HepG2 (cell line): Measurements from ENCODE around the gene PITPNM2. TPM values are rescaled to one million over a fixed set of nuclear protein-coding genes. Genes with fewer than 3 reads are reported as not detected.
A peak's percentile ranks its signal among the peaks of the same experiment; 100 is the strongest.

ENCODE experiments used
- CEBPG ChIP-seq: IDR thresholded peaks from 2 replicates; pipeline ENCODE4 v1.6.1; 2016
- CHCHD3 ChIP-seq: sonication (generic); formaldehyde crosslinking; IDR thresholded peaks from 2 replicates; pipeline ENCODE4 v1.8.0; 2022; ENCODE audit warnings: mild to moderate bottlenecking, missing genetic modification reagents, moderate library complexity
- HDAC6 ChIP-seq: fragments of 200-600 bp; sonication (generic); IDR thresholded peaks from 2 replicates; pipeline ENCODE4 v1.7.0; 2017; ENCODE audit warnings: mild to moderate bottlenecking, antibody characterized with exemption, low read length, low read depth
- NCOR1 ChIP-seq: fragments of 200-600 bp; sonication (generic); IDR thresholded peaks from 2 replicates; pipeline ENCODE4 v1.7.0; 2017; ENCODE audit warnings: antibody characterized with exemption, low read length, borderline replicate concordance
- NFE2 ChIP-seq: sonication (generic); formaldehyde crosslinking; IDR thresholded peaks from 2 replicates; pipeline ENCODE4 v1.4.0; 2020; ENCODE audit warnings: missing genetic modification reagents
- NR3C1 ChIP-seq: sonication (generic); formaldehyde crosslinking; IDR thresholded peaks from 2 replicates; pipeline ENCODE4 v1.4.0; 2020; ENCODE audit warnings: missing genetic modification reagents
- PHF20 ChIP-seq: sonication (generic); formaldehyde crosslinking; IDR thresholded peaks from 2 replicates; pipeline ENCODE4 v1.5.0; 2020; ENCODE audit warnings: mild to moderate bottlenecking, missing genetic modification reagents
- PHF21A ChIP-seq: sonication (generic); formaldehyde crosslinking; IDR thresholded peaks from 2 replicates; pipeline ENCODE4 v1.5.0; 2020; ENCODE audit warnings: mild to moderate bottlenecking, missing genetic modification reagents
- PLRG1 ChIP-seq: fragments of 450-650 bp; conservative IDR thresholded peaks from 2 replicates; pipeline ENCODE4 v1.6.1; 2016
- POLR2AphosphoS5 ChIP-seq: IDR thresholded peaks from 2 replicates; pipeline ENCODE4 v1.6.1; 2012; ENCODE audit warnings: low read depth, low read length
- PPARG ChIP-seq: conservative IDR thresholded peaks from 2 replicates; pipeline ENCODE4 v1.6.1; 2016; ENCODE audit warnings: missing biosample characterization, missing genetic modification reagents
- PTBP1 ChIP-seq: fragments of 200-400 bp; formaldehyde crosslinking; IDR thresholded peaks from 2 replicates; pipeline ENCODE4 v1.6.1; 2018; ENCODE audit warnings: low read length, low read depth; ENCODE audit not compliant: poor library complexity, severe bottlenecking
- SSRP1 ChIP-seq: IDR thresholded peaks from 2 replicates; pipeline ENCODE4 v1.6.1; 2016; ENCODE audit warnings: control low read depth
- TBX3 ChIP-seq: fragments of 450-650 bp; IDR thresholded peaks from 2 replicates; pipeline ENCODE4 v1.6.1; 2017; ENCODE audit warnings: antibody characterized with exemption, mild to moderate bottlenecking, inconsistent platforms, borderline replicate concordance
- TCF7 ChIP-seq: sonication (generic); IDR thresholded peaks from 2 replicates; pipeline ENCODE4 v1.6.1; 2016; ENCODE audit warnings: antibody characterized with exemption, low read depth
- ZNF121 ChIP-seq: sonication (generic); formaldehyde crosslinking; IDR thresholded peaks from 2 replicates; pipeline ENCODE4 v1.5.0; 2020; ENCODE audit warnings: mild to moderate bottlenecking, missing genetic modification reagents
- ZNF160 ChIP-seq: sonication (generic); formaldehyde crosslinking; IDR thresholded peaks from 2 replicates; pipeline ENCODE4 v1.8.0; 2022; ENCODE audit warnings: mild to moderate bottlenecking, inconsistent platforms, missing genetic modification reagents
- ZNF547 ChIP-seq: sonication (generic); formaldehyde crosslinking; IDR thresholded peaks from 2 replicates; pipeline ENCODE4 v1.5.1; 2020; ENCODE audit warnings: mild to moderate bottlenecking, missing genetic modification reagents
- polyA plus RNA-seq, 8 experiments: library from polyadenylated mRNA; depleted of rRNA in 3 of 8; stranded (reverse) in 7 of 8; unstranded in 1 of 8; fragments of >200 nt; fragmentation: Illumina TruSeq in 4 of 8; extraction: Trizol in 4 of 8; gene quantifications; 2 replicates each; pipeline versions ENCODE4 v1.2.1 to v1.2.3, GENCODE V29; 2011 to 2016; ENCODE audit warnings: low read depth in 4 of 8, missing spikeins in 1 of 8, mixed read lengths in 1 of 8; ENCODE audit not compliant: insufficient read depth in 1 of 8
- total RNA-seq, 5 experiments: library from RNA; depleted of rRNA; stranded (reverse); fragments of >200 nt; fragmentation: Illumina TruSeq; extraction: Trizol; gene quantifications; 2 replicates each; pipeline ENCODE4 v1.2.3, GENCODE V29; 2016; ENCODE audit warnings: low read depth in 1 of 5
- TF ChIP-seq, protein P1 (sequence below): sonication (generic); formaldehyde crosslinking; IDR thresholded peaks from 2 replicates; pipeline ENCODE4 v1.8.1; 2022; ENCODE audit warnings: low read depth, mild to moderate bottlenecking, missing genetic modification reagents
- TF ChIP-seq, protein P2 (sequence below): sonication (generic); formaldehyde crosslinking; IDR thresholded peaks from 2 replicates; pipeline ENCODE4 v1.4.0; 2020; ENCODE audit warnings: mild to moderate bottlenecking, missing genetic modification reagents
- TF ChIP-seq, protein P3 (sequence below): sonication (generic); formaldehyde crosslinking; IDR thresholded peaks from 2 replicates; pipeline ENCODE4 v1.4.0; 2020; ENCODE audit warnings: missing genetic modification reagents
- TF ChIP-seq, protein P4 (sequence below): IDR thresholded peaks from 2 replicates; pipeline ENCODE4 v1.6.1; 2016; ENCODE audit warnings: control low read depth
- TF ChIP-seq, protein P5 (sequence below): sonication (generic); formaldehyde crosslinking; IDR thresholded peaks from 2 replicates; pipeline ENCODE4 v1.4.0; 2020; ENCODE audit warnings: missing genetic modification reagents
- TF ChIP-seq, protein P6 (sequence below): sonication (generic); formaldehyde crosslinking; IDR thresholded peaks from 2 replicates; pipeline ENCODE4 v1.4.0; 2020; ENCODE audit warnings: missing genetic modification reagents

Gene PITPNM2
- total and polyA plus RNA-seq, 2 of the 13 experiments (the other 11 are each of a cell fraction or from before 2014, with no cell fraction given), result 4.2 to 5.3 TPM

DNA sequence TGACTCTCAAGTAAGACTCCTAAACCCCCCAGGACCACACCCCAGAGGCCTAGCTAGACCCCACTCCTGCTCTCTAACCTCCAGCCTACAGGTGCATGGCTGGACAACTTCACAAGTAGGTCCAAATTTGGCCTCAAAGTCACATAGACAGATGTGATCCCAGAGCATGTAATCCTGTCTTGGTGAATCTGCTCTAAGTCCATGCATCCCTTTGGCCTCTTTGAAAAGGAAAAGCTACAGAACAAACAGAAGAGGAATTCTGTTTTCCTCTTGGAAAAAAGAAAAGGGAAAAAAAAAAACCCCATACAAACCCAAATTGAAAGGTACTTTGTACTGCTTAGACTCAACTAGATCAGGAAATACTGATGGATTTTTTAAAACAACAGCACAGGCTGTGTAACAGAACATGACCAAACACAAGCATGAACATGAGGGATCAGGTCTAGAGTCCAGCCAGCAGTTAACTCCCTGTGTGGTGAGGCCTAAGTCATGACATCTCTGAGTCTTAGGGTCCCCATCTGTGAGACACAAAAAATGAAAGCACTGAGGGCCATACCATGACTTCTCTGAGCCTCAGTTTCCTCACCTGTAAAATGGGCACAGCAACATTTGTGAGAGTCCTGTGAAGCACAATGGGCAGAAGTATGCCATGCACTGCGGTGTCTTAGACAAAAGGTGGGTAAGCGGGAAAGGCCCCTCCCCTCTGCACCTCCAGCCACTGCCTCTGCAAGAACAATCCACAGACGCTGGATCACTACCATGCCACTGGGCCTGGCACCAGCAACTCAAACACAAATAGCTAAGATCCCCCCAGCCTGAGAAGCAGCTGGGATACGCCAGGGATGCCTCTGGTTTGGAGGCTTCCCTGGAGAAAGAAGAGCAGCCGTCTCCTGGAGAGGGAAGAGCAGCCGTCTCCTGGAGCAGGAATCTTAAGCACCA, 9.9 kb downstream of the PITPNM2 start (continued):
- TF ChIP-seq, protein P1, sequence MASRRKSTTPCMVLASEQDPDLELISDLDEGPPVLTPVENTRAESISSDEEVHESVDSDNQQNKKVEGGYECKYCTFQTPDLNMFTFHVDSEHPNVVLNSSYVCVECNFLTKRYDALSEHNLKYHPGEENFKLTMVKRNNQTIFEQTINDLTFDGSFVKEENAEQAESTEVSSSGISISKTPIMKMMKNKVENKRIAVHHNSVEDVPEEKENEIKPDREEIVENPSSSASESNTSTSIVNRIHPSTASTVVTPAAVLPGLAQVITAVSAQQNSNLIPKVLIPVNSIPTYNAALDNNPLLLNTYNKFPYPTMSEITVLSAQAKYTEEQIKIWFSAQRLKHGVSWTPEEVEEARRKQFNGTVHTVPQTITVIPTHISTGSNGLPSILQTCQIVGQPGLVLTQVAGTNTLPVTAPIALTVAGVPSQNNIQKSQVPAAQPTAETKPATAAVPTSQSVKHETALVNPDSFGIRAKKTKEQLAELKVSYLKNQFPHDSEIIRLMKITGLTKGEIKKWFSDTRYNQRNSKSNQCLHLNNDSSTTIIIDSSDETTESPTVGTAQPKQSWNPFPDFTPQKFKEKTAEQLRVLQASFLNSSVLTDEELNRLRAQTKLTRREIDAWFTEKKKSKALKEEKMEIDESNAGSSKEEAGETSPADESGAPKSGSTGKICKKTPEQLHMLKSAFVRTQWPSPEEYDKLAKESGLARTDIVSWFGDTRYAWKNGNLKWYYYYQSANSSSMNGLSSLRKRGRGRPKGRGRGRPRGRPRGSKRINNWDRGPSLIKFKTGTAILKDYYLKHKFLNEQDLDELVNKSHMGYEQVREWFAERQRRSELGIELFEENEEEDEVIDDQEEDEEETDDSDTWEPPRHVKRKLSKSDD, result no peak
- TF ChIP-seq PTBP1 (no peak), ZNF547 (CRISPR knock-in tag) (no peak), CEBPG (CRISPR knock-in tag) (no peak), PHF21A (no peak), HDAC6 (no peak), NCOR1 (no peak; the same call in 1 of the 2 replicates), NFE2 (CRISPR knock-in tag) (no peak), TCF7 (no peak), CHCHD3 (no peak), POLR2AphosphoS5 (no peak), PPARG (CRISPR knock-in tag) (no peak), TBX3 (no peak), PLRG1 (no peak), PHF20 (CRISPR knock-in tag) (no peak), NR3C1 (CRISPR knock-in tag) (no peak), ZNF160 (no peak), ZNF121 (CRISPR knock-in tag) (no peak), SSRP1 (0 out of 2 replicates have a peak, but pooled peaks have one; percentile 23)
- TF ChIP-seq, protein P2, sequence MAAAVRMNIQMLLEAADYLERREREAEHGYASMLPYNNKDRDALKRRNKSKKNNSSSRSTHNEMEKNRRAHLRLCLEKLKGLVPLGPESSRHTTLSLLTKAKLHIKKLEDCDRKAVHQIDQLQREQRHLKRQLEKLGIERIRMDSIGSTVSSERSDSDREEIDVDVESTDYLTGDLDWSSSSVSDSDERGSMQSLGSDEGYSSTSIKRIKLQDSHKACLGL (CRISPR knock-in tag), result no peak
- TF ChIP-seq, protein P3, sequence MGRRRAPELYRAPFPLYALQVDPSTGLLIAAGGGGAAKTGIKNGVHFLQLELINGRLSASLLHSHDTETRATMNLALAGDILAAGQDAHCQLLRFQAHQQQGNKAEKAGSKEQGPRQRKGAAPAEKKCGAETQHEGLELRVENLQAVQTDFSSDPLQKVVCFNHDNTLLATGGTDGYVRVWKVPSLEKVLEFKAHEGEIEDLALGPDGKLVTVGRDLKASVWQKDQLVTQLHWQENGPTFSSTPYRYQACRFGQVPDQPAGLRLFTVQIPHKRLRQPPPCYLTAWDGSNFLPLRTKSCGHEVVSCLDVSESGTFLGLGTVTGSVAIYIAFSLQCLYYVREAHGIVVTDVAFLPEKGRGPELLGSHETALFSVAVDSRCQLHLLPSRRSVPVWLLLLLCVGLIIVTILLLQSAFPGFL (CRISPR knock-in tag), result no peak
- TF ChIP-seq, protein P4, sequence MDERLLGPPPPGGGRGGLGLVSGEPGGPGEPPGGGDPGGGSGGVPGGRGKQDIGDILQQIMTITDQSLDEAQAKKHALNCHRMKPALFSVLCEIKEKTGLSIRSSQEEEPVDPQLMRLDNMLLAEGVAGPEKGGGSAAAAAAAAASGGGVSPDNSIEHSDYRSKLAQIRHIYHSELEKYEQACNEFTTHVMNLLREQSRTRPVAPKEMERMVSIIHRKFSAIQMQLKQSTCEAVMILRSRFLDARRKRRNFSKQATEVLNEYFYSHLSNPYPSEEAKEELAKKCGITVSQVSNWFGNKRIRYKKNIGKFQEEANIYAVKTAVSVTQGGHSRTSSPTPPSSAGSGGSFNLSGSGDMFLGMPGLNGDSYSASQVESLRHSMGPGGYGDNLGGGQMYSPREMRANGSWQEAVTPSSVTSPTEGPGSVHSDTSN, result no peak
- TF ChIP-seq, protein P5, sequence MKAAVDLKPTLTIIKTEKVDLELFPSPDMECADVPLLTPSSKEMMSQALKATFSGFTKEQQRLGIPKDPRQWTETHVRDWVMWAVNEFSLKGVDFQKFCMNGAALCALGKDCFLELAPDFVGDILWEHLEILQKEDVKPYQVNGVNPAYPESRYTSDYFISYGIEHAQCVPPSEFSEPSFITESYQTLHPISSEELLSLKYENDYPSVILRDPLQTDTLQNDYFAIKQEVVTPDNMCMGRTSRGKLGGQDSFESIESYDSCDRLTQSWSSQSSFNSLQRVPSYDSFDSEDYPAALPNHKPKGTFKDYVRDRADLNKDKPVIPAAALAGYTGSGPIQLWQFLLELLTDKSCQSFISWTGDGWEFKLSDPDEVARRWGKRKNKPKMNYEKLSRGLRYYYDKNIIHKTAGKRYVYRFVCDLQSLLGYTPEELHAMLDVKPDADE, result no peak
- TF ChIP-seq, protein P6, sequence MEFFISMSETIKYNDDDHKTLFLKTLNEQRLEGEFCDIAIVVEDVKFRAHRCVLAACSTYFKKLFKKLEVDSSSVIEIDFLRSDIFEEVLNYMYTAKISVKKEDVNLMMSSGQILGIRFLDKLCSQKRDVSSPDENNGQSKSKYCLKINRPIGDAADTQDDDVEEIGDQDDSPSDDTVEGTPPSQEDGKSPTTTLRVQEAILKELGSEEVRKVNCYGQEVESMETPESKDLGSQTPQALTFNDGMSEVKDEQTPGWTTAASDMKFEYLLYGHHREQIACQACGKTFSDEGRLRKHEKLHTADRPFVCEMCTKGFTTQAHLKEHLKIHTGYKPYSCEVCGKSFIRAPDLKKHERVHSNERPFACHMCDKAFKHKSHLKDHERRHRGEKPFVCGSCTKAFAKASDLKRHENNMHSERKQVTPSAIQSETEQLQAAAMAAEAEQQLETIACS (CRISPR knock-in tag), result no peak
